Suprapubic skin (tissue), 4 donors: ENCODE measurements around the gene TFAP2A. TPM values are rescaled to one million over a fixed set of nuclear protein-coding genes. Genes with fewer than 3 reads are reported as not detected.

Experiments used
- DNase-seq, 2 donors: peaks; one replicate each; pipeline ENCODE4 v3.0.0-alpha.2; 2019; ENCODE audit warnings: low spot score in 2 of 2
- H3K27ac ChIP-seq: fragments of 200-600 bp; sonication (generic); one replicate; pipeline ENCODE4 v1.5.1; 2019
- H3K27me3 ChIP-seq: fragments of 200-600 bp; sonication (generic); one replicate; pipeline ENCODE4 v1.5.1; 2019
- H3K36me3 ChIP-seq: fragments of 200-600 bp; sonication (generic); one replicate; pipeline ENCODE4 v1.5.1; 2019
- H3K4me1 ChIP-seq: fragments of 200-600 bp; sonication (generic); one replicate; pipeline ENCODE4 v1.5.1; 2019
- H3K4me3 ChIP-seq: fragments of 200-600 bp; sonication (generic); one replicate; pipeline ENCODE4 v1.5.1; 2019; ENCODE audit warnings: mild to moderate bottlenecking
- H3K9me3 ChIP-seq: fragments of 200-600 bp; sonication (generic); one replicate; pipeline ENCODE4 v1.5.1; 2019
- EP300 ChIP-seq: sonication (generic); formaldehyde crosslinking; IDR thresholded peaks from one replicate; pipeline ENCODE4 v1.6.1; 2017; ENCODE audit warnings: antibody characterized with exemption
- POLR2AphosphoS5 ChIP-seq, 3 donors: sonication (generic); formaldehyde crosslinking; IDR thresholded peaks; one replicate each; pipeline ENCODE4 v1.6.1; 2017; ENCODE audit warnings: antibody characterized with exemption in 3 of 3
- WGBS: methylation state at CpG from one replicate; pipeline ENCODE4 v1.1.5; 2018; 5-methylcytosine and 5-hydroxymethylcytosine counted together
- total RNA-seq, 4 donors: library from RNA; depleted of rRNA; stranded (reverse); fragments of >200 nt; gene quantifications; one replicate each; pipeline ENCODE4 v1.1.0, GENCODE V29; 2016

TFAP2A gene
- total RNA-seq, 4 donors from 2014 or later: 86.7 to 135 (median 91.9) TPM

GRCh38 chr6:10347561-10348327 lies 67.1 kb downstream of the TFAP2A start:
- DNase-seq: no peak
- H3K4me1 ChIP-seq: peaks cover 15% of the 10 kb centered on the region
- H3K4me3 ChIP-seq: no peak overlapping the region
- H3K36me3 ChIP-seq: no peaks in the 10 kb centered on the region
- no peaks in the 10 kb centered on the region for H3K9me3 ChIP-seq
- H3K27ac ChIP-seq: peak overlapping the region; percentile 69
- WGBS: 63% methylated on average over 11 of the region's 11 CpGs
- no peaks in the 10 kb centered on the region for H3K27me3 ChIP-seq
- TF ChIP-seq POLR2AphosphoS5 (IDR thresholded peaks at IDR 0.05) (peak in 1 of 3 donors; percentile 39), EP300 (no peak)

Other genes starting within 250 kb of the TFAP2A start
- 10 to 100 TPM in 3 of 4 donors, 1 to 10 TPM in 1; 8.0 to 37.4 (median 14.4) TPM for gene GCNT2, start 106.3 kb upstream of the TFAP2A start, total RNA-seq